Astrocyte of the cerebellum (primary cell): Measurements from ENCODE around the gene KIRREL1.

Experiments used
- DNase-seq: peaks from one replicate; pipeline ENCODE4 v3.0.0-alpha.2; 2011; ENCODE audit warnings: low read depth
- H3K4me3 ChIP-seq: 2 replicates; pipeline ENCODE4 v1.5.1; 2011; ENCODE audit warnings: mild to moderate bottlenecking, low read depth, low read length, moderate library complexity
- CTCF ChIP-seq: IDR thresholded peaks from 2 replicates; pipeline ENCODE4 v1.5.1; 2012; ENCODE audit warnings: low read length, low read depth, moderate library complexity, mild to moderate bottlenecking; ENCODE audit errors: missing control alignments
- in situ Hi-C: cut with HindIII; loops from 2 replicates; pipeline ENCODE4 v1.10.0; 2017; ENCODE audit warnings: low sequenced_read_pairs

Gene KIRREL1

GRCh38 chr1:158147401-158147800 is 154.0 kb downstream of the KIRREL1 start:
- no peak overlapping the region for H3K4me3 ChIP-seq
- DNase-seq: no peak
- in situ Hi-C loops: no loop called here
- TF ChIP-seq CTCF: no peak

- no peak for TF ChIP-seq CTCF
- in situ Hi-C loops: no loop called here
- H3K4me3 ChIP-seq: no peak overlapping the region
- DNase-seq: no peak
These were observed 154.4 kb downstream of the KIRREL1 start for GRCh38 chr1:158147869-158148268.

- in situ Hi-C loops: no loop called here
- no peak overlapping the region for H3K4me3 ChIP-seq
- DNase-seq: no peak
- no peak for TF ChIP-seq CTCF
These were observed 155.0 kb downstream of the KIRREL1 start for GRCh38 chr1:158148468-158148867.

GRCh38 chr1:158149175-158149574 is 155.7 kb downstream of the KIRREL1 start:
- no peak for TF ChIP-seq CTCF
- DNase-seq: no peak
- in situ Hi-C loops: no loop called here

More at GRCh38 chr1:158149175-158149574, 155.7 kb downstream of the KIRREL1 start:
- peak overlapping the region; percentile 28 for H3K4me3 ChIP-seq
